Measurements from ENCODE around the gene ZNF143.
"Not testable (repeated sequence)": the region's sequence is repeated elsewhere in the genome, so short reads cannot be mapped to it uniquely, and the experiment has no call there.

ZNF143 gene

GRCh38 chr11:9533736-9534473, 73.1 kb downstream of the ZNF143 start:
- Histone ChIP-seq H3K9me2 (replicated peaks; ENCODE audit: insufficient read depth, low read length) (no peaks in the 10 kb centered on the region), H3K36me3 (replicated peaks; ENCODE audit: insufficient read depth, low read length) (no peaks in the 10 kb centered on the region), H2AFZ (ENCODE audit: low read length) (no peak overlapping the region), H3K27me3 (replicated peaks; ENCODE audit: insufficient read depth, low read length) (no peaks in the 10 kb centered on the region), H3K4me3 (ENCODE audit: low read length) (no peak overlapping the region), H3K4me2 (ENCODE audit: low read depth, low read length) (no peak overlapping the region), H3K4me1 (ENCODE audit: low read length) (no peaks in the 10 kb centered on the region), H3F3A (ENCODE audit: insufficient read depth, low read length) (no peaks in the 10 kb centered on the region), H3K9me3 (replicated peaks; ENCODE audit: insufficient read depth, low read length) (no peaks in the 10 kb centered on the region), H3K27ac (ENCODE audit: low read length) (no peak overlapping the region), H3K79me2 (ENCODE audit: low read length) (no peaks in the 10 kb centered on the region), H4K20me1 (ENCODE audit: insufficient read depth, low read length) (no peaks in the 10 kb centered on the region), H3K9ac (ENCODE audit: low read length) (no peak overlapping the region)
- TF ChIP-seq EZH2phosphoT487 (IDR thresholded peaks at IDR 0.05; ENCODE audit: low read length) (no peak), EZH2 (optimal IDR thresholded peaks at IDR 0.05; ENCODE audit: low read depth, low read length) (no peak)
- TF ChIP-seq, protein P1, sequence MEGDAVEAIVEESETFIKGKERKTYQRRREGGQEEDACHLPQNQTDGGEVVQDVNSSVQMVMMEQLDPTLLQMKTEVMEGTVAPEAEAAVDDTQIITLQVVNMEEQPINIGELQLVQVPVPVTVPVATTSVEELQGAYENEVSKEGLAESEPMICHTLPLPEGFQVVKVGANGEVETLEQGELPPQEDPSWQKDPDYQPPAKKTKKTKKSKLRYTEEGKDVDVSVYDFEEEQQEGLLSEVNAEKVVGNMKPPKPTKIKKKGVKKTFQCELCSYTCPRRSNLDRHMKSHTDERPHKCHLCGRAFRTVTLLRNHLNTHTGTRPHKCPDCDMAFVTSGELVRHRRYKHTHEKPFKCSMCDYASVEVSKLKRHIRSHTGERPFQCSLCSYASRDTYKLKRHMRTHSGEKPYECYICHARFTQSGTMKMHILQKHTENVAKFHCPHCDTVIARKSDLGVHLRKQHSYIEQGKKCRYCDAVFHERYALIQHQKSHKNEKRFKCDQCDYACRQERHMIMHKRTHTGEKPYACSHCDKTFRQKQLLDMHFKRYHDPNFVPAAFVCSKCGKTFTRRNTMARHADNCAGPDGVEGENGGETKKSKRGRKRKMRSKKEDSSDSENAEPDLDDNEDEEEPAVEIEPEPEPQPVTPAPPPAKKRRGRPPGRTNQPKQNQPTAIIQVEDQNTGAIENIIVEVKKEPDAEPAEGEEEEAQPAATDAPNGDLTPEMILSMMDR (IDR thresholded peaks at IDR 0.05; ENCODE audit: low read length), result no peak
- no peak for DNase-seq

GRCh38 chr11:9535189-9535781, 74.5 kb downstream of the ZNF143 start:
- no peaks in the 10 kb centered on the region for H3K36me3 ChIP-seq (replicated peaks; ENCODE audit: insufficient read depth, low read length)
- no peaks in the 10 kb centered on the region for H3K9me2 ChIP-seq (replicated peaks; ENCODE audit: insufficient read depth, low read length)
- no peaks in the 10 kb centered on the region for H4K20me1 ChIP-seq (ENCODE audit: insufficient read depth, low read length)
- no peak overlapping the region for H3K4me3 ChIP-seq (ENCODE audit: low read length)
- H3K4me1 ChIP-seq (ENCODE audit: low read length), result no peaks in the 10 kb centered on the region
- no peak overlapping the region for H3K9ac ChIP-seq (ENCODE audit: low read length)
- H3K27me3 ChIP-seq (replicated peaks; ENCODE audit: insufficient read depth, low read length), result no peaks in the 10 kb centered on the region
- H3K4me2 ChIP-seq (ENCODE audit: low read depth, low read length), result no peak overlapping the region
- no peaks in the 10 kb centered on the region for H3F3A ChIP-seq (ENCODE audit: insufficient read depth, low read length)
- no peak overlapping the region for H2AFZ ChIP-seq (ENCODE audit: low read length)
- no peaks in the 10 kb centered on the region for H3K9me3 ChIP-seq (replicated peaks; ENCODE audit: insufficient read depth, low read length)
- no peak overlapping the region for H3K27ac ChIP-seq (ENCODE audit: low read length)
- TF ChIP-seq, protein P1 (IDR thresholded peaks at IDR 0.05; ENCODE audit: low read length), result peak; percentile 90
- TF ChIP-seq EZH2 (optimal IDR thresholded peaks at IDR 0.05; ENCODE audit: low read depth, low read length) (no peak), EZH2phosphoT487 (IDR thresholded peaks at IDR 0.05; ENCODE audit: low read length) (no peak)
- no peaks in the 10 kb centered on the region for H3K79me2 ChIP-seq (ENCODE audit: low read length)
- peak; percentile 62 for DNase-seq

DNA sequence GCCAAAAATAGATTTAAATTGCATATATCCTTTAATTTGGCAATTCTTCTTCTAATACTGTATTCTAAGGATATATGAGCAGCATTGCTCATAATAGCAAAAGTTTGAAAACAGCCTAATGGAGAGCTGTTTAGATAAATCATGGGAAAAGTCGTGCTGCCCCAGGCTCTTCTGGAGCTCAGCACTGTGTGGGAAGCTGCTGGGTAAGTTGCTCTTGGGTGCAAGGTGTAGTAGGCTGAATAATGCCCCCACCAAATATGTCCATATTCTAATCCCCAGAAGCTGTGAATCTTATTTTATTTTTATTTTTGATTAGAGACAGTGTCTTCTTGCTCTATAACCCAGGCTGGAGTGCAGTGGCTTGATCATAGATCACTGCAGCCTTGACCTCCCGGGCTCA, 77.7 kb downstream of the ZNF143 start:
- Histone ChIP-seq H2AFZ (ENCODE audit: low read length) (no peak overlapping the region), H4K20me1 (ENCODE audit: insufficient read depth, low read length) (no peaks in the 10 kb centered on the region), H3K4me1 (ENCODE audit: low read length) (no peaks in the 10 kb centered on the region), H3K9ac (ENCODE audit: low read length) (no peak overlapping the region), H3K9me3 (replicated peaks; ENCODE audit: insufficient read depth, low read length) (no peaks in the 10 kb centered on the region), H3K4me3 (ENCODE audit: low read length) (no peak overlapping the region), H3F3A (ENCODE audit: insufficient read depth, low read length) (no peaks in the 10 kb centered on the region), H3K36me3 (replicated peaks; ENCODE audit: insufficient read depth, low read length) (no peaks in the 10 kb centered on the region), H3K9me2 (replicated peaks; ENCODE audit: insufficient read depth, low read length) (no peaks in the 10 kb centered on the region), H3K27me3 (replicated peaks; ENCODE audit: insufficient read depth, low read length) (no peaks in the 10 kb centered on the region), H3K4me2 (ENCODE audit: low read depth, low read length) (no peak overlapping the region), H3K79me2 (ENCODE audit: low read length) (no peaks in the 10 kb centered on the region), H3K27ac (ENCODE audit: low read length) (no peak overlapping the region)
- no peak for TF ChIP-seq EZH2phosphoT487 (IDR thresholded peaks at IDR 0.05; ENCODE audit: low read length)
- TF ChIP-seq, protein P1 (IDR thresholded peaks at IDR 0.05; ENCODE audit: low read length), result no peak
- no peak for TF ChIP-seq EZH2 (optimal IDR thresholded peaks at IDR 0.05; ENCODE audit: low read depth, low read length)
- DNase-seq, result no peak

- Histone ChIP-seq H3K4me3 (ENCODE audit: low read length) (peak overlapping the region; percentile 21; the same call in 1 of the 2 replicates), H3K4me2 (ENCODE audit: low read depth, low read length) (peak overlapping the region; percentile 62; the same call in 1 of the 2 replicates), H2AFZ (ENCODE audit: low read length) (peak overlapping the region; percentile 53; the same call in 1 of the 2 replicates), H3K4me1 (ENCODE audit: low read length) (peaks cover 22% of the 10 kb centered on the region), H3K27ac (ENCODE audit: low read length) (peak overlapping the region; percentile 71; the same call in 1 of the 2 replicates), H3F3A (ENCODE audit: insufficient read depth, low read length) (peaks cover 17% of the 10 kb centered on the region)
- DNase-seq, result peak; percentile 76
- not testable (repeated sequence) for H3K27me3 ChIP-seq (replicated peaks; ENCODE audit: insufficient read depth, low read length); H4K20me1 ChIP-seq (ENCODE audit: insufficient read depth, low read length); H3K36me3 ChIP-seq (replicated peaks; ENCODE audit: insufficient read depth, low read length); H3K9ac ChIP-seq (ENCODE audit: low read length); H3K79me2 ChIP-seq (ENCODE audit: low read length); H3K9me3 ChIP-seq (replicated peaks; ENCODE audit: insufficient read depth, low read length); H3K9me2 ChIP-seq (replicated peaks; ENCODE audit: insufficient read depth, low read length)
Measured at GRCh38 chr11:9549216-9549615, 88.4 kb downstream of the ZNF143 start.
